Gastrocnemius medialis (tissue), 4 donors: ENCODE results near the gene SMIM44.

ENCODE experiments used
- POLR2A ChIP-seq, 2 donors: fragments of 450-650 bp; IDR thresholded peaks; one replicate each; pipeline ENCODE4 v1.6.1; 2017; ENCODE audit warnings: antibody characterized with exemption in 2 of 2, mild to moderate bottlenecking in 2 of 2, moderate library complexity in 2 of 2
- TF ChIP-seq, protein P1 (sequence below), 5 experiments: fragments of 450-650 bp in 3 of 5; fragments of 200-600 bp in 2 of 5; sonication (generic) in 2 of 5; IDR thresholded peaks in 4 of 5; conservative IDR thresholded peaks in 1 of 5; 1 replicate in 4 of 5; 2 replicates in 1 of 5; pipeline ENCODE4 v1.5.1; 2016 to 2019; ENCODE audit warnings: antibody characterized with exemption in 5 of 5, mild to moderate bottlenecking in 3 of 5, moderate library complexity in 3 of 5

DNA sequence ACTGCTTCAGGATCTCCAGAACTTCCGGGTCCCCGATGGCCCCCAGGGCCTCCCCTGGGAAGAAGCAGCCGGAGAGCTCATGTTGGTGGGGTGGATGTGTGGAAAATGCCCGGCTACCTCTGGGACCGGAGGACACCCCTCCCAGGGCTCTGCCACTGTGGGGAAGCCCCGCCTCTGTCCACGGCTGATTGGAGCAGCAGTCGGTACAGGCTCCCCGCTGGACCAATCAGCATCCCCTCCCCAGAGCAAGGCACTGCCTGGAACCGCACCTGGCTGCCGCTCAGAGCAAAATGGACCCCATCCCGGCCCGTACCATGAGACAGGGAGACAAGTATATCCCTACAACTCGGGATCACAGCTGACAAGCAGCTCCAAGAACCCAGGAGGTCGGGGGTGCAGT is 10.8 kb upstream of the SMIM44 start:
- TF ChIP-seq, protein P1, sequence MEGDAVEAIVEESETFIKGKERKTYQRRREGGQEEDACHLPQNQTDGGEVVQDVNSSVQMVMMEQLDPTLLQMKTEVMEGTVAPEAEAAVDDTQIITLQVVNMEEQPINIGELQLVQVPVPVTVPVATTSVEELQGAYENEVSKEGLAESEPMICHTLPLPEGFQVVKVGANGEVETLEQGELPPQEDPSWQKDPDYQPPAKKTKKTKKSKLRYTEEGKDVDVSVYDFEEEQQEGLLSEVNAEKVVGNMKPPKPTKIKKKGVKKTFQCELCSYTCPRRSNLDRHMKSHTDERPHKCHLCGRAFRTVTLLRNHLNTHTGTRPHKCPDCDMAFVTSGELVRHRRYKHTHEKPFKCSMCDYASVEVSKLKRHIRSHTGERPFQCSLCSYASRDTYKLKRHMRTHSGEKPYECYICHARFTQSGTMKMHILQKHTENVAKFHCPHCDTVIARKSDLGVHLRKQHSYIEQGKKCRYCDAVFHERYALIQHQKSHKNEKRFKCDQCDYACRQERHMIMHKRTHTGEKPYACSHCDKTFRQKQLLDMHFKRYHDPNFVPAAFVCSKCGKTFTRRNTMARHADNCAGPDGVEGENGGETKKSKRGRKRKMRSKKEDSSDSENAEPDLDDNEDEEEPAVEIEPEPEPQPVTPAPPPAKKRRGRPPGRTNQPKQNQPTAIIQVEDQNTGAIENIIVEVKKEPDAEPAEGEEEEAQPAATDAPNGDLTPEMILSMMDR (IDR thresholded peaks at IDR 0.05 in 4 of 5, conservative IDR thresholded peaks at IDR 0.05 in 1 of 5), result no peak
- no peak for TF ChIP-seq POLR2A (IDR thresholded peaks at IDR 0.05)
